Activated CD4-positive, alpha-beta T cell treated with anti-CD3 and anti-CD28 coated beads, Interleukin-2, Interleukin-6, amounts not matched to agents 100 ng/mL and 50 ng/mL, durations not matched to agents 16 hours and 8 hours (primary cell): ENCODE results near the gene RAB31.
"Not testable (repeated sequence)": the region's sequence is repeated elsewhere in the genome, so short reads cannot be mapped to it uniquely, and the experiment has no call there.

Experiments used
- DNase-seq: peaks from one replicate; pipeline ENCODE4 v3.0.0-alpha.2; 2020

Gene RAB31

GRCh38 chr18:9848170-9848879 is 140.2 kb downstream of the RAB31 start:
- no peak for DNase-seq

GRCh38 chr18:9849407-9850283 is 141.5 kb downstream of the RAB31 start:
- DNase-seq: no peak

DNA sequence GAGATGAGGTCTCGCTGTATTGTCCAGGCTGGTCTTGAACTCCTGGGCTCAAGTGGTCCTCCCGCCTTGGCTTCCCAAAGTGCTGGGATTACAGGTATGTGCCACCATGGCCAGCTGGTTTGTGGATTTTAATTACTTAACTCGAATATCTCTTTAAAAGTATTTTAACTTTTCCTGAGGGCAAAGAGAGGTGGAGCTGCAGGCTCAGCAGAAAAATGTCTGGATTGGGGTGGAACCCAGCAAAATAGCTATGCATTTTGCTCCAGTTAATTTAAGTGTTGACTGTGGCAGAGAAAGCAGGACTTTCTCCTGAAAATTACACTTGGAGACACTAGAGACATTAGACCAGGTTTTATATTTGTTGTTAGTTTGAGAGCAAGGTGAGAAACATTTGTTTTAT is 142.2 kb downstream of the RAB31 start:
- DNase-seq: no peak

DNA sequence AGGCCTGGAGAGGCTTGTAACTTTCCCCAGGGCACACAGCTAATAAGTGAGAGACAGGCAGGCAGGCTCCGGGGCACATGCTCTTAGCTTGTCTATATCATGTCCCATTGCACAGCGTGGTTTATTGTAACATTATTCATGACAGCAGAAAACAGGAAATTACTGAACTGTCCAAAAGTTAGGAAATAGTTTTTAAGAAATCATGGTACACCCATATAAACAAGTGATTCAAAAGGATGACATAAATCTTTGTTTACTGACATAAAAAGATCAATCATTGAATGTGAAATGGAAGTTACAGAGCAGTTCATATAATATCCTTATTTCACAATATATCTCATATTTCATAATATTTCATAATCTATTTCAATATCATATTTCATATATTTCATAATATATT is 143.4 kb downstream of the RAB31 start:
- no peak for DNase-seq

DNA sequence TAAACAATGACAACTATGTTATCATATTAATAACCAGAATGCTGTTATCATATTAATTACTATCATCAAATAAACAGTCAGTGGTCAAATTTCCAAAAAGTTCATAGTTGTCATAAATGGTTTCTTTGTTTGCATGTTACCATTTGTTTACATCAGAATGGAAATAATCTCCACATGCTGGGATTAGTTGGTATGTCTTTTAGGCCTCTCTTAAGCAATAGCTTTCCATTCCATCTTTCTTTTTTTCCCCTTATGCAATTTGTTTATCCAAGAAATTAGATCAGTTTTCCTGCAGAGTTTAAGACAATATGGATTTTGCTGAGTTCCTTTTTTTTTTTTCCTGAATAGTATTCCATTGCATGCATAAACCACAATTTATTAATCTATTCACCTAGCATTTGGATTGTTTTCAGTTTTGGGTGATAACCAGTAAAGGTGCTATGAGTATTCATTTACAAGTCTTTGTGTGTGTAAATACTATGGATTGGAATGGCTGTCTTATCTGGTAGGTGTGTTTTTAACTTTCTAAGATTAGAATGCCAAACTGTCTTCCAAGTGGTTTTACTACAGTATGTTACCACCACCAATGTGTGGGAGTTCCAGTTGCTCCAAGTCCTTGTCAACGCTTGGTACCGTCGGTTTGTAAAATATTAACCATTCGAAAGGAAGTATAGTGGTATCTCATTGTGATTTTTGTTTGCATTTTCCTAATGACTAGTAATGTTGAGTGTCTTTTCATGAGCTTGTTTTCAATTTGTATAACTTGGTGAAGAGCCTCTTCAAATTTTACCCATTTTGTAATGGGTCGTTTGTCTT is 144.4 kb downstream of the RAB31 start:
- DNase-seq: no peak

DNA sequence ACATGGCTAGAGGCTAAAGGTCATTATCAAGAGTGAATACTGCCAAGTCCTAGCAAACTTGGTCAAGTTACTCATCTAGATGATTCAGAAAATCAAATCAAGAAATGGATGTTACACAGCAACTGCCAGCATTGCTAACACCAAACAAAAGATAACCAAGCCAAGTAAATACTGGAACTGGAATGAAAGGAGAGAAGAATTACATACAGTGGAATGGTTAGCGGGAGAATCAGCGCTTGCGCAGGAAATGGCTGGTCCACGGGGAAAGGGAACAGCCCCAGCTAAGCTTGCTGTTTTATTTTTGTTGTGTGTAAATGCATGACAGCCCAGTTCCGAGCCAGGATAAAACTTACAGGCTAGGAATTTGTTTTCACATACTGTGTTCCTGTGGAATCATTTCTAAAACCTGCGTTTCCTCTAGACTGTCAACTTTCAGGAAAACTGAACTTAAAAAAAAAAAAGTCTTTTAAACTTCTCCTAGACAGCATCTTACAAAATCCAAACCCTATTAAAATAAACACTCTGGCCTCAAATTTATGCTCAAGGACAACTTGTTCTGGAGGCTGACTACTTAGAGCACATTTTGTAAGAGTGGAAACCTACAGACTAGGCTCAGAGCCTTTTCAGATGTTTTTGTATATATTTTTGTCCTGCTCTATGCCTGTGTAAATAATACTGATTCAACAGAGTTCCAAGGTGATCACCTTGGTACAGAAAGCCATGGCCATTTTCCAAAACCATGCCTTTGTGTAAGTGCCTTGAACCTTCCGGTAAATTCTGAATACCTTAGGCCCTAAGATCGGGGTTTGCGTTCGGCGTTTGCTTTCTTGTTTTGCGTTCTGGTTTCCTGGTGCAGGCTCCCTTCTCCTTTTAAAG is 146.9 kb downstream of the RAB31 start:
- DNase-seq: no peak

GRCh38 chr18:9855681-9856080 is 147.6 kb downstream of the RAB31 start:
- no peak for DNase-seq

- no peak for DNase-seq
Measured at GRCh38 chr18:9856092-9856491, 148.0 kb downstream of the RAB31 start.

- not testable (repeated sequence) for DNase-seq
Measured at GRCh38 chr18:9857479-9857998, 149.4 kb downstream of the RAB31 start.

DNA sequence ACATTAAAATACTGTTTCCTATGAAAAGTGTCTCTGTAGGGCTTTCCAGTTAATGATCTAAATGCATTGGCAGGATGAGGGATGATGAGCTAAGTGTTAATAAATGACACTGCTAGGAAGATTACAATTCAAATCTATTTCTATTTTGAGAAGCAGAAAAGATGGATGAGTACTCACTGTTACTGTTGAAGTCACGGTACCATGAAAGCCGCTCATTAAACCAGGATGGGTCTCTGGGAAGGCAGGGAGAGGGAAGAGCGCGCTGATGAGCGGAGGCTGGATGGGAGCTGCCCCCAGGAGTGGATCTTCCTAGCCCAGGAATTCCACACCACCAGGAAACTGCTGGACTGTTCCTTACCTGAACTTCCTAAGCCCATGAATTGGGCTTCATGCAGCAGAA is 150.5 kb downstream of the RAB31 start:
- DNase-seq: no peak

GRCh38 chr18:9859232-9859631 is 151.1 kb downstream of the RAB31 start:
- DNase-seq: no peak

DNA sequence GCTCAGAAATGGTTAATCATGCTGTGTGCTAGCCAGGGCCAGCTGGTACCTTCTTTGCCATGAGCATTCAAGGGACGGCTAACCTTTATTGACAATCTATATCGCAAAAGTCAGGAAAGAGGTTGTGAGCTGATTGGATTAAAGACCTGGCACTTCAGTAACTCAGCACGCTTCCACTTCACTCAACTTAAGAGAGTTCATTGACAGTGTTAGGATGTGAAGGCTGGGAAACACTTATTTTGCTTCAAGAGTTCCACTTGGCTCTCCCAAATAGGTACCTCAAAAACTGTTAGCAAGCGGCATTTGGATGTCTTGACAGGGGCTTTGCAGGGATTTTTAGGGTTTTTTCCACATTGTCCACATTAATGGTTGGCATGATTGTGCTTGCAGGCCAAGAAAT is 152.6 kb downstream of the RAB31 start:
- no peak for DNase-seq

GRCh38 chr18:9861157-9861556 is 153.1 kb downstream of the RAB31 start:
- peak; percentile 3 for DNase-seq

GRCh38 chr18:9861933-9862332 is 153.8 kb downstream of the RAB31 start:
- peak; percentile 67 for DNase-seq

DNA sequence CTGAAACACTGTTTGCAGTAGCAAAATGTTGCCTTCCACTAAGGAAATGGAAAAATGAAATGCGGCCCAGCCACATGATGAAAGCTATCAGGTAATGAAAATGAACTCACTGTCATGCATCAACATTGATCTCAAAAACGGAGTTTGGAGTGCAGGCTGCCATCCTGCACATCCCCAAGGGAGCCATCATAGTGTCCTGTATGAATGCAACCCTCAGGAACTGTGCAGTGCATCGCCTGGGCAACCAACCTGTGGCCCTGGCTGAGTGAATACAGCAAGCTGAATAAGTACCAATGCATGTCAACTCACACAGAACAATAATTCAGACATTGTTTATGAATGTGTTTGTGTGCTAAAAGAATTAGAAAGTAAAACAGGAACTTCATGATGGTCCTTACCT is 154.6 kb downstream of the RAB31 start:
- no peak for DNase-seq

DNA sequence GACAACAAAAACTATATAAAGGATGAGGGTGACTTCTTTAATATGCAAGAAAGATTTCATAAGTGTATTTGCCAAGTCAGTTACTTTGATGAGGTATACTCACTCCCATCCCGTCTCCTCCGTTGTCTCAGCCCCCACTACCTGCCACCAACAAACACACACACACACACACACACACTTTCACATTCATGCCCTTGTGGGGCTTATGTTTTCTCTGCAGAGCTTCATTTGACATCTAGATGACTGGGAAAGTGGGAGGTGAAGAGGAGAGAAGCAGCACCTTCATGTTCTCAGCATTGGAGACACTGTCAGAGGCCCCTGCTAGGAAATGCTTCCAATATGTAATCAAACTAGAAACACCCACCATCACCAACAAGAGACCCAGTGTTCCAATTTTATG is 155.2 kb downstream of the RAB31 start:
- DNase-seq: no peak

GRCh38 chr18:9865764-9866490 is 157.8 kb downstream of the RAB31 start:
- no peak for DNase-seq

DNA sequence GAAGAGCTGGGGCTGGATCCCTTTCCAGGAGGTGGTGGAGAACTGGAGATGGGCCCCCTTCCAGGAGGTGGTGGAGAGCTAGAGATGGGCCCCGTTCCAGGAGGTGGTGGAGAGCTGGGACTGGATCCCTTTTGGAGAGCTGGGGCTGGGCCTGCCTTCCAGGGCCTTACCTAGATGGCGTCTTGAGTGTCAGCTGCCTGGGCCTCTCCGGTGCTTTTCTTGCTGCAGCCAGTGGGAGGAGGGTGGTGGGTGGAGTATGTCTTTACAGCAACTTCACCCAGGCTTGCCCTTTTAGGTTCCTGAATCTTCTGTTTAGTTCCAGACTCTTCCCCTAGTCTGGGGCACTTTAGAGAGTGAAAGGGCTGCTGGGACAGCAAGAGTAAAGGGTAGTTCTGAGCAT is 158.5 kb downstream of the RAB31 start:
- DNase-seq: no peak

DNA sequence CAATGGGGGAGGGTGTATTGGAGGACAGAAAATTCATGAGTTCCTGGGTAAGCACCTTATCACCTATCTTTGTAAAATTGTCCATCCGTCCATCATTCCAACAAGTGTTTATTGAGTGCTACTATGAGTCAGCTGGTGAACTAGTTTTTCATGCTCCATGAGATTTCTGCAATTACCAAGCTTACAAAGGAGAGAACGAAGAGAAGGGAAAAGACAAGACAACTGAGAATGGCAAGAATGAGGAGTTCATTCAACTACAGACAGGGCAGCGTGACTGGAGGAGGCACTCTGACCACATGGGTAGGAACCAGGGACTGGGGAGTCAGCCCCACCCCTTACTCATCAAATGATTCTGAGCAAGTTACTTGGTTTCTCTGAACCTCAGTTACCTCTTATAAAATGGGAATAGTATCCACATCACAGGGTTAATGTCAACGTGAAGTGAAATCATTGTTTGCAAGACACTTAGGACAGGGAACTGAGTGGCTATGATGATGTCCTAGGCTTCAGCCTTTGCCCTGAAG is 159.0 kb downstream of the RAB31 start:
- DNase-seq: no peak

DNA sequence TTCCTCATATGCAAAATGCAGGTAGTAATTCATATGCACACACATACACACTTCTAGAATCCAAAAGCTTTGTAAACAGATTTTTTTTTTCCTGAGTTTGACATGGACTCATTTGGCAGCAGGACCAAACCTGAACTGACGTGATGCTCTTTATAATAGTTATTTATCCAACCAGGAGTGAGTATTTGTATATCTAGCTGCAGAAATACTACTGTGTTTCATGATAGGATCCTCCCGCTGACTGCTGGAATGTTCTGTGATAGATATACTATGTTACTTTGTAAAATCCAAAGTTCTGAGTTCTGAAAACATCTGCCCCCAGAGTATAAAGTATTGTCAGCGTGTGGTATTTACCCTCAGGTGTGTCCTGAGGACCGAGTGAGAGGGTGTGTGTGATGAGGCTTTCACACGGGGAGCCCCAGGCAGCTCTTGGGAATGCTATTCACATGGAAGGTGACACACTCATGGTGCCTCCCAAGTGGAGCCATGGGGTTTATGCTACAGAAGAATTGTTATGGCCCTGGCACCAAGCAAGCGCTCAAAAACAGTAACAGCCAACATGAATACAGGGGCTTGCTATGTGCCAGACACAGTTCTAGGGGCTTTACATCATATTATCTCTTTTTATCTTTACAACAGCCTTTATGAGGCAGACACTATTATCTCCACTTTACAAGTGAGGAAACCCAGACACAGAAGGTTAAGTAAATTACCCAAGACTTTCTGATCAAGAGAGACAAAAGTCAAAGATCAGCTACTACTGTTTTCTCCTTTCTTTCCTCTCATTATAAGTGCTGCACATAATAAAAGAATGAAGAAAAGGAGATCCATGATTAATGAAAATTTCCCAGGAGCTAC is 161.0 kb downstream of the RAB31 start:
- DNase-seq: no peak
